Stomach (tissue), 4 donors: ENCODE results near the gene TMEM222.
"Not testable (repeated sequence)": the region's sequence is repeated elsewhere in the genome, so short reads cannot be mapped to it uniquely, and the experiment has no call there.

Experiments
- EP300 ChIP-seq: sonication (generic); formaldehyde crosslinking; IDR thresholded peaks from one replicate; pipeline ENCODE4 v1.6.1; 2017; ENCODE audit warnings: antibody characterized with exemption
- POLR2A ChIP-seq, 4 donors: fragments of 450-650 bp; IDR thresholded peaks; one replicate each; pipeline ENCODE4 v1.6.1; 2016; ENCODE audit warnings: antibody characterized with exemption in 4 of 4, control low read depth in 2 of 4, mild to moderate bottlenecking in 1 of 4, moderate library complexity in 1 of 4
- TF ChIP-seq, protein P1 (sequence below), 7 experiments: fragments of 450-650 bp in 4 of 7; fragments of 200-600 bp in 3 of 7; sonication (generic) in 3 of 7; IDR thresholded peaks; one replicate each; pipeline ENCODE4 v1.5.1; 2016 to 2019; ENCODE audit warnings: antibody characterized with exemption in 7 of 7, control low read depth in 2 of 7, mild to moderate bottlenecking in 1 of 7

DNA sequence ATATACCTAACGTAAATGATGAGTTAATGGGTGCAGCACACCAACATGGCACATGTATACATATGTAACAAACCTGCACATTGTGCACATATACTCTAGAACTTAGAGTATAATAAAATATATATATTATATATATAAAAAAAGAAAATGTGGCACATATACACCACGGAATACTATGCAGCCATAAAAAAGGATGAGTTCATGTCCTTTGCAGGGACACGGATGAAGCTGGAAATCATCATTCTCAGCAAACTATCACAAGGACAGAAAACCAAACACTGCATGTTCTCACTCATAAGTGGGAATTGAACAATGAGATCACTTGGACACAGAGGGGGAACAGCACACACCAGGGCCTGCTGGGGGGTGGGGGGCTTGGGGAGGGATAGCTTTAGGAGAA is 62.8 kb downstream of the TMEM222 start:
- TF ChIP-seq POLR2A (IDR thresholded peaks at IDR 0.05); EP300: not testable (repeated sequence)
- TF ChIP-seq, protein P1, sequence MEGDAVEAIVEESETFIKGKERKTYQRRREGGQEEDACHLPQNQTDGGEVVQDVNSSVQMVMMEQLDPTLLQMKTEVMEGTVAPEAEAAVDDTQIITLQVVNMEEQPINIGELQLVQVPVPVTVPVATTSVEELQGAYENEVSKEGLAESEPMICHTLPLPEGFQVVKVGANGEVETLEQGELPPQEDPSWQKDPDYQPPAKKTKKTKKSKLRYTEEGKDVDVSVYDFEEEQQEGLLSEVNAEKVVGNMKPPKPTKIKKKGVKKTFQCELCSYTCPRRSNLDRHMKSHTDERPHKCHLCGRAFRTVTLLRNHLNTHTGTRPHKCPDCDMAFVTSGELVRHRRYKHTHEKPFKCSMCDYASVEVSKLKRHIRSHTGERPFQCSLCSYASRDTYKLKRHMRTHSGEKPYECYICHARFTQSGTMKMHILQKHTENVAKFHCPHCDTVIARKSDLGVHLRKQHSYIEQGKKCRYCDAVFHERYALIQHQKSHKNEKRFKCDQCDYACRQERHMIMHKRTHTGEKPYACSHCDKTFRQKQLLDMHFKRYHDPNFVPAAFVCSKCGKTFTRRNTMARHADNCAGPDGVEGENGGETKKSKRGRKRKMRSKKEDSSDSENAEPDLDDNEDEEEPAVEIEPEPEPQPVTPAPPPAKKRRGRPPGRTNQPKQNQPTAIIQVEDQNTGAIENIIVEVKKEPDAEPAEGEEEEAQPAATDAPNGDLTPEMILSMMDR (IDR thresholded peaks at IDR 0.05): not testable (repeated sequence)
